ENCODE results near the gene ACYP1.

The ACYP1 gene

DNA sequence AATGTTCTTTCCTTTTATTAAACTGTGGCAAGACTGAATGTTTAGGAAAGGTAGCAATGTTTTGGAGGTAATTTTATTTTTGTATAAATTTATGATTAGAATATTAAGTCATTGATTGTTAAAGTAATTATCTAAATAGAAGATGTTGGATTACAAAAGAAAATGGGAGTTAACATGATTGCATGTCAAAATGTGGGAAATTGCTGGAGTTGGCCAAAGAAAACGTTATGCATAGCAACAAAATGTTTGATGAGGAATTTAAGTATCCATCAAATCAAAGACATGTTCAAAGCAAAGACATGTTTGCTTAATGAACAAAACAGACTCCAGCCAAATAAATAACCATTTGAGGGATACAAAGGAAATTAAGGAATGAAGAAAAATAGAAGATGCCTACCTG lies 9.4 kb downstream of the ACYP1 start:
- no peak overlapping the region for H3K4me2 ChIP-seq (ENCODE audit: low read length)
- H3K9me3 ChIP-seq (ENCODE audit: control insufficient read depth, insufficient read depth, low read length), result no peaks in the 10 kb centered on the region
- H3K4me3 ChIP-seq (ENCODE audit: low read length), result no peak overlapping the region
- H3F3A ChIP-seq (ENCODE audit: control insufficient read depth, insufficient read depth), result peaks cover 13% of the 10 kb centered on the region
- peaks cover 12% of the 10 kb centered on the region for H3K36me3 ChIP-seq (ENCODE audit: control insufficient read depth, low read length)
- no peak for TF ChIP-seq EZH2phosphoT487 (IDR thresholded peaks at IDR 0.05; ENCODE audit: borderline replicate concordance, low read length)
- TF ChIP-seq, protein P1, sequence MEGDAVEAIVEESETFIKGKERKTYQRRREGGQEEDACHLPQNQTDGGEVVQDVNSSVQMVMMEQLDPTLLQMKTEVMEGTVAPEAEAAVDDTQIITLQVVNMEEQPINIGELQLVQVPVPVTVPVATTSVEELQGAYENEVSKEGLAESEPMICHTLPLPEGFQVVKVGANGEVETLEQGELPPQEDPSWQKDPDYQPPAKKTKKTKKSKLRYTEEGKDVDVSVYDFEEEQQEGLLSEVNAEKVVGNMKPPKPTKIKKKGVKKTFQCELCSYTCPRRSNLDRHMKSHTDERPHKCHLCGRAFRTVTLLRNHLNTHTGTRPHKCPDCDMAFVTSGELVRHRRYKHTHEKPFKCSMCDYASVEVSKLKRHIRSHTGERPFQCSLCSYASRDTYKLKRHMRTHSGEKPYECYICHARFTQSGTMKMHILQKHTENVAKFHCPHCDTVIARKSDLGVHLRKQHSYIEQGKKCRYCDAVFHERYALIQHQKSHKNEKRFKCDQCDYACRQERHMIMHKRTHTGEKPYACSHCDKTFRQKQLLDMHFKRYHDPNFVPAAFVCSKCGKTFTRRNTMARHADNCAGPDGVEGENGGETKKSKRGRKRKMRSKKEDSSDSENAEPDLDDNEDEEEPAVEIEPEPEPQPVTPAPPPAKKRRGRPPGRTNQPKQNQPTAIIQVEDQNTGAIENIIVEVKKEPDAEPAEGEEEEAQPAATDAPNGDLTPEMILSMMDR (IDR thresholded peaks at IDR 0.05; ENCODE audit: low read depth, low read length, poor library complexity, severe bottlenecking), result no peak
- H3K27ac ChIP-seq (ENCODE audit: low read depth, low read length), result no peak overlapping the region
- H3K9me2 ChIP-seq (replicated peaks; ENCODE audit: control insufficient read depth, low read length), result no peaks in the 10 kb centered on the region
- no peaks in the 10 kb centered on the region for H3K27me3 ChIP-seq (ENCODE audit: control insufficient read depth, low read length)
- peaks cover 20% of the 10 kb centered on the region for H3K4me1 ChIP-seq (ENCODE audit: control insufficient read depth, low read length)
- H4K20me1 ChIP-seq (ENCODE audit: control insufficient read depth, insufficient read depth, low read depth, low read length), result no peaks in the 10 kb centered on the region
- H3K79me2 ChIP-seq (ENCODE audit: control insufficient read depth, low read length), result peaks cover 22% of the 10 kb centered on the region

- Histone ChIP-seq H3K4me3 (ENCODE audit: low read length) (no peak overlapping the region), H3K36me3 (ENCODE audit: control insufficient read depth, low read length) (peaks cover 16% of the 10 kb centered on the region), H3F3A (ENCODE audit: control insufficient read depth, insufficient read depth) (peaks cover 13% of the 10 kb centered on the region), H3K4me1 (ENCODE audit: control insufficient read depth, low read length) (peaks cover 26% of the 10 kb centered on the region), H3K27me3 (ENCODE audit: control insufficient read depth, low read length) (no peaks in the 10 kb centered on the region), H3K4me2 (ENCODE audit: low read length) (no peak overlapping the region), H3K27ac (ENCODE audit: low read depth, low read length) (no peak overlapping the region), H3K79me2 (ENCODE audit: control insufficient read depth, low read length) (peaks cover 28% of the 10 kb centered on the region), H4K20me1 (ENCODE audit: control insufficient read depth, insufficient read depth, low read depth, low read length) (no peaks in the 10 kb centered on the region), H3K9me2 (replicated peaks; ENCODE audit: control insufficient read depth, low read length) (no peaks in the 10 kb centered on the region), H3K9me3 (ENCODE audit: control insufficient read depth, insufficient read depth, low read length) (no peaks in the 10 kb centered on the region)
- TF ChIP-seq, protein P1 (IDR thresholded peaks at IDR 0.05; ENCODE audit: low read depth, low read length, poor library complexity, severe bottlenecking), result no peak
- TF ChIP-seq EZH2phosphoT487 (IDR thresholded peaks at IDR 0.05; ENCODE audit: borderline replicate concordance, low read length), result no peak
Observed at GRCh38 chr14:75053396-75054291, 10.2 kb downstream of the ACYP1 start.

DNA sequence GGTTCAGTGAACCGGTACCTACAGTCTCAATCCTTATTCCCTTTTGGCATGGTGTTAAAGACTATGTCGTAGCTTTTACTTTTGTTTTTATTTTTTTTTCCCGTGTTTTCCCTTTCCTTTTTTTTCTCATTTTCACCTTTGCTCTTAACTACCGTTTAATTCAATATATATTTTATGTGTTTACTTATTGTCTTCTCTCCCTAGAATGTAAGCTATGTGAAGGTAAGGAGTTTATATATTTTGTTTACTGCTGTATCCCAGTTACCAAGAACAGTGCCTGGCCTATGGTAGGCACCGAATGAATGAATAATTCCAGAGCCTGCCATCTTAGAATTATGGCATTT lies 12.3 kb downstream of the ACYP1 start:
- H3F3A ChIP-seq (ENCODE audit: control insufficient read depth, insufficient read depth), result peaks cover 13% of the 10 kb centered on the region
- H3K79me2 ChIP-seq (ENCODE audit: control insufficient read depth, low read length), result peaks cover 39% of the 10 kb centered on the region
- H4K20me1 ChIP-seq (ENCODE audit: control insufficient read depth, insufficient read depth, low read depth, low read length), result no peaks in the 10 kb centered on the region
- peaks cover 26% of the 10 kb centered on the region for H3K4me1 ChIP-seq (ENCODE audit: control insufficient read depth, low read length)
- no peaks in the 10 kb centered on the region for H3K9me2 ChIP-seq (replicated peaks; ENCODE audit: control insufficient read depth, low read length)
- peak overlapping the region; percentile 93 for H3K4me2 ChIP-seq (ENCODE audit: low read length)
- H3K4me3 ChIP-seq (ENCODE audit: low read length), result peak overlapping the region; percentile 89
- TF ChIP-seq, protein P1 (IDR thresholded peaks at IDR 0.05; ENCODE audit: low read depth, low read length, poor library complexity, severe bottlenecking), result no peak
- TF ChIP-seq EZH2phosphoT487 (IDR thresholded peaks at IDR 0.05; ENCODE audit: borderline replicate concordance, low read length), result no peak
- no peak overlapping the region for H3K27ac ChIP-seq (ENCODE audit: low read depth, low read length)
- no peaks in the 10 kb centered on the region for H3K9me3 ChIP-seq (ENCODE audit: control insufficient read depth, insufficient read depth, low read length)
- H3K27me3 ChIP-seq (ENCODE audit: control insufficient read depth, low read length), result no peaks in the 10 kb centered on the region
- peaks cover 29% of the 10 kb centered on the region for H3K36me3 ChIP-seq (ENCODE audit: control insufficient read depth, low read length)
